Panc1 (cell line): ENCODE results near the gene CCDC12. TPM values are rescaled to one million over a fixed set of nuclear protein-coding genes. Genes with fewer than 3 reads are reported as not detected.

ENCODE experiments used
- ATAC-seq: fragments of 200-7000 bp; cut with Tn5 transposase; 2 replicates; pipeline ENCODE4 v1.9.1; 2020; ENCODE audit warnings: mild to moderate bottlenecking, moderate library complexity
- BruUV-seq: library from RNA; stranded (reverse); fragments of 400-500 nt; replicated peaks from 2 replicates; lab custom pipeline; 2021; lab: Mats Ljungman, UMichigan
- CTCF ChIA-PET: fragments of 300-600 bp; sonication (Branson Sonifier 250); formaldehyde crosslinking; loops from one replicate; lab custom pipeline; 2022; ENCODE audit warnings: antibody characterized with exemption; lab: Charles Lee
- POLR2A ChIA-PET: fragments of 300-600 bp; sonication (Branson Sonifier 250); formaldehyde crosslinking; loops from one replicate; lab custom pipeline; 2022; ENCODE audit warnings: antibody characterized with exemption; lab: Charles Lee
- DNase-seq: peaks from one replicate; pipeline ENCODE4 v3.0.0-alpha.2; 2010; ENCODE audit warnings: low read depth, low spot score
- H3K27ac ChIP-seq: 2 replicates; pipeline ENCODE4 v1.5.1; 2011; ENCODE audit warnings: mild to moderate bottlenecking, low read length, inconsistent platforms
- H3K27me3 ChIP-seq: fragments of 200-500 bp; sonication (Bioruptor generic); 2 replicates; pipeline ENCODE4 v1.6.0; 2014; ENCODE audit warnings: low read length, inconsistent platforms; ENCODE audit not compliant: control insufficient read depth, insufficient read depth
- H3K36me3 ChIP-seq: fragments of 200-500 bp; sonication (Bioruptor generic); 2 replicates; pipeline ENCODE4 v1.5.1; 2014; ENCODE audit warnings: inconsistent platforms, mild to moderate bottlenecking, low read length, moderate library complexity; ENCODE audit not compliant: control insufficient read depth, insufficient read depth
- H3K4me1 ChIP-seq: 2 replicates; pipeline ENCODE4 v1.5.1; 2011; ENCODE audit warnings: inconsistent platforms, mild to moderate bottlenecking, low read length, moderate library complexity; ENCODE audit not compliant: control insufficient read depth, insufficient read depth
- H3K4me3 ChIP-seq, 2 experiments: 2 replicates each; pipeline ENCODE4 v1.5.1; 2011 to 2012; ENCODE audit warnings: low read depth in 2 of 2, low read length in 2 of 2, mild to moderate bottlenecking in 2 of 2, inconsistent platforms in 1 of 2, moderate library complexity in 1 of 2
- H3K9me3 ChIP-seq: fragments of 200-500 bp; sonication (Bioruptor generic); 2 replicates; pipeline ENCODE4 v1.5.1; 2014; ENCODE audit warnings: low read depth, mild to moderate bottlenecking, inconsistent platforms, low read length, moderate library complexity; ENCODE audit not compliant: control insufficient read depth, insufficient read depth
- POLR2AphosphoS5 ChIP-seq: IDR thresholded peaks from 2 replicates; pipeline ENCODE4 v1.6.1; 2012; ENCODE audit warnings: mild to moderate bottlenecking, low read depth, low read length, moderate library complexity
- SIN3A ChIP-seq: IDR thresholded peaks from 2 replicates; pipeline ENCODE4 v1.6.1; 2012; ENCODE audit warnings: low read depth, mild to moderate bottlenecking, low read length, moderate library complexity, borderline replicate concordance; ENCODE audit not compliant: insufficient read depth
- TCF7L2 ChIP-seq: IDR thresholded peaks from 2 replicates; pipeline ENCODE4 v1.6.1; 2011; ENCODE audit warnings: mild to moderate bottlenecking, low read depth, low read length, inconsistent platforms
- in situ Hi-C: cut with HindIII; loops from 2 replicates; pipeline ENCODE4 v1.10.0; 2016; ENCODE audit warnings: low sequenced_read_pairs, low pct_unique_long_range_greater_than_20kb
- intact Hi-C: fragments of 100-400 bp; cut with micrococcal nuclease; formaldehyde crosslinking; loops from one replicate; pipeline ENCODE4 v1.10.0; 2022; ENCODE audit not compliant: unreplicated experiment
- total RNA-seq: library from RNA; stranded (reverse); gene quantifications from one replicate; pipeline ENCODE4 v1.2.1, GENCODE V29; 2021; ENCODE audit not compliant: unreplicated experiment
- TF ChIP-seq, protein P1 (sequence below): fragments of 450-650 bp; IDR thresholded peaks from 2 replicates; pipeline ENCODE4 v1.5.1; 2017; ENCODE audit warnings: mild to moderate bottlenecking
- TF ChIP-seq, protein P2 (sequence below), 2 experiments: IDR thresholded peaks; 2 replicates each; pipeline ENCODE4 v1.6.1; 2011 to 2012; ENCODE audit warnings: low read depth in 2 of 2, control low read depth in 1 of 2, low read length in 1 of 2, mild to moderate bottlenecking in 1 of 2, moderate library complexity in 1 of 2; ENCODE audit not compliant: insufficient read depth in 1 of 2

Gene CCDC12
- total RNA-seq, 1 experiment from 2014 or later, result 35.5 TPM

DNA sequence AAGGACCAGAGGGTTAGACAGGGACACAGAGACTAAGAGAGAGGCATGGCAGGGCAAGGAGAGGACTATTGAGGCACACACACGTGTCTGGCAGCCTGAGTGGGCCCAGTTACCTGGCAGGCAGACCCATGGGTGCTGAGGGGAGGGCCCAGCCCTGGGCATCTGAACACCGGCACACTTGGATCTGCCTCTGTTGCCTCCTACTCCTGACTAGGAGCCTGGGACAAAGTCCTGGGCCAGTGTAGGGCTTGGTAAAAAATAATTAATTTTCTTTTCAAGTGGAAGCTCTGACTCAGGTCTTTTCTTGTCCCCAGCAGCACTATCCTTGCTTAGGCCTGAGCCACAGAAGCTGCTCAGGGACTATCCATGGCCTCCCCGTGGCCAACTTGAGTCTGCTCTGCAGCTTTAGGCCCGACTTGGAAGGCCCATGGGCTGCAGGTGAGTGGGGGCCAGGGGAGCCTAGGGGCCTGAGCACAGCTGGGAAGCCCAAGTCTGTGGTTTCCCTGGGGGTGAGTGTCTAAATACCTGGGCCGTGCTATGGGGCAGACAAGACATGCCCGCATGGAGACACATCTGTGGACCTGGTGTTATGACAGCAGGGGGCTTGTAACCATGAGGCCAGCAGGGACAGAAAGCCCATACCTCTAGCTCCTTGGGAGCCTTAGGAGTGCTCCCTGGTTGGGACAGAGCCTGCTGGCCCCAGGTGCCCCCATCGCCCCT lies 99.0 kb downstream of the CCDC12 start, which contains the start of gene PTH1R:
Gene PTH1R (plus strand): TSS at position 316 of the 720 bp plus-strand sequence. CDS start 5,839 bp downstream, outside the sequence.
- TF ChIP-seq, protein P1, sequence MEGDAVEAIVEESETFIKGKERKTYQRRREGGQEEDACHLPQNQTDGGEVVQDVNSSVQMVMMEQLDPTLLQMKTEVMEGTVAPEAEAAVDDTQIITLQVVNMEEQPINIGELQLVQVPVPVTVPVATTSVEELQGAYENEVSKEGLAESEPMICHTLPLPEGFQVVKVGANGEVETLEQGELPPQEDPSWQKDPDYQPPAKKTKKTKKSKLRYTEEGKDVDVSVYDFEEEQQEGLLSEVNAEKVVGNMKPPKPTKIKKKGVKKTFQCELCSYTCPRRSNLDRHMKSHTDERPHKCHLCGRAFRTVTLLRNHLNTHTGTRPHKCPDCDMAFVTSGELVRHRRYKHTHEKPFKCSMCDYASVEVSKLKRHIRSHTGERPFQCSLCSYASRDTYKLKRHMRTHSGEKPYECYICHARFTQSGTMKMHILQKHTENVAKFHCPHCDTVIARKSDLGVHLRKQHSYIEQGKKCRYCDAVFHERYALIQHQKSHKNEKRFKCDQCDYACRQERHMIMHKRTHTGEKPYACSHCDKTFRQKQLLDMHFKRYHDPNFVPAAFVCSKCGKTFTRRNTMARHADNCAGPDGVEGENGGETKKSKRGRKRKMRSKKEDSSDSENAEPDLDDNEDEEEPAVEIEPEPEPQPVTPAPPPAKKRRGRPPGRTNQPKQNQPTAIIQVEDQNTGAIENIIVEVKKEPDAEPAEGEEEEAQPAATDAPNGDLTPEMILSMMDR, result no peak
- no peak for TF ChIP-seq SIN3A
- TF ChIP-seq, protein P2, sequence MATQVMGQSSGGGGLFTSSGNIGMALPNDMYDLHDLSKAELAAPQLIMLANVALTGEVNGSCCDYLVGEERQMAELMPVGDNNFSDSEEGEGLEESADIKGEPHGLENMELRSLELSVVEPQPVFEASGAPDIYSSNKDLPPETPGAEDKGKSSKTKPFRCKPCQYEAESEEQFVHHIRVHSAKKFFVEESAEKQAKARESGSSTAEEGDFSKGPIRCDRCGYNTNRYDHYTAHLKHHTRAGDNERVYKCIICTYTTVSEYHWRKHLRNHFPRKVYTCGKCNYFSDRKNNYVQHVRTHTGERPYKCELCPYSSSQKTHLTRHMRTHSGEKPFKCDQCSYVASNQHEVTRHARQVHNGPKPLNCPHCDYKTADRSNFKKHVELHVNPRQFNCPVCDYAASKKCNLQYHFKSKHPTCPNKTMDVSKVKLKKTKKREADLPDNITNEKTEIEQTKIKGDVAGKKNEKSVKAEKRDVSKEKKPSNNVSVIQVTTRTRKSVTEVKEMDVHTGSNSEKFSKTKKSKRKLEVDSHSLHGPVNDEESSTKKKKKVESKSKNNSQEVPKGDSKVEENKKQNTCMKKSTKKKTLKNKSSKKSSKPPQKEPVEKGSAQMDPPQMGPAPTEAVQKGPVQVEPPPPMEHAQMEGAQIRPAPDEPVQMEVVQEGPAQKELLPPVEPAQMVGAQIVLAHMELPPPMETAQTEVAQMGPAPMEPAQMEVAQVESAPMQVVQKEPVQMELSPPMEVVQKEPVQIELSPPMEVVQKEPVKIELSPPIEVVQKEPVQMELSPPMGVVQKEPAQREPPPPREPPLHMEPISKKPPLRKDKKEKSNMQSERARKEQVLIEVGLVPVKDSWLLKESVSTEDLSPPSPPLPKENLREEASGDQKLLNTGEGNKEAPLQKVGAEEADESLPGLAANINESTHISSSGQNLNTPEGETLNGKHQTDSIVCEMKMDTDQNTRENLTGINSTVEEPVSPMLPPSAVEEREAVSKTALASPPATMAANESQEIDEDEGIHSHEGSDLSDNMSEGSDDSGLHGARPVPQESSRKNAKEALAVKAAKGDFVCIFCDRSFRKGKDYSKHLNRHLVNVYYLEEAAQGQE (IDR thresholded peaks at IDR 0.05; ENCODE audit: insufficient read depth in 1 of 2, low read depth in 2 of 2, low read length in 1 of 2), result no peak
- no peak for TF ChIP-seq POLR2AphosphoS5
- TF ChIP-seq TCF7L2, result no peak
- Histone ChIP-seq H3K9me3 (no peaks in the 10 kb centered on the region), H3K27me3 (no peaks in the 10 kb centered on the region), H3K4me1 (no peaks in the 10 kb centered on the region), H3K4me3 (no peak within 1 kb of the TSS), H3K36me3 (no peaks in the 10 kb centered on the region), H3K27ac (no peak within 1 kb of the TSS)
- intact Hi-C loops (no loop called here), in situ Hi-C loops (no loop called here)
- POLR2A ChIA-PET, result no interaction called here
- CTCF ChIA-PET, result interaction anchor here (0.5 kb wide), 1 partner anchor 58 kb away, joined by 3 read pairs; no protein-coding TSS in a partner anchor
- ATAC-seq (no peak), DNase-seq (no peak)
- BruUV-seq, result no TSS peak

DNA sequence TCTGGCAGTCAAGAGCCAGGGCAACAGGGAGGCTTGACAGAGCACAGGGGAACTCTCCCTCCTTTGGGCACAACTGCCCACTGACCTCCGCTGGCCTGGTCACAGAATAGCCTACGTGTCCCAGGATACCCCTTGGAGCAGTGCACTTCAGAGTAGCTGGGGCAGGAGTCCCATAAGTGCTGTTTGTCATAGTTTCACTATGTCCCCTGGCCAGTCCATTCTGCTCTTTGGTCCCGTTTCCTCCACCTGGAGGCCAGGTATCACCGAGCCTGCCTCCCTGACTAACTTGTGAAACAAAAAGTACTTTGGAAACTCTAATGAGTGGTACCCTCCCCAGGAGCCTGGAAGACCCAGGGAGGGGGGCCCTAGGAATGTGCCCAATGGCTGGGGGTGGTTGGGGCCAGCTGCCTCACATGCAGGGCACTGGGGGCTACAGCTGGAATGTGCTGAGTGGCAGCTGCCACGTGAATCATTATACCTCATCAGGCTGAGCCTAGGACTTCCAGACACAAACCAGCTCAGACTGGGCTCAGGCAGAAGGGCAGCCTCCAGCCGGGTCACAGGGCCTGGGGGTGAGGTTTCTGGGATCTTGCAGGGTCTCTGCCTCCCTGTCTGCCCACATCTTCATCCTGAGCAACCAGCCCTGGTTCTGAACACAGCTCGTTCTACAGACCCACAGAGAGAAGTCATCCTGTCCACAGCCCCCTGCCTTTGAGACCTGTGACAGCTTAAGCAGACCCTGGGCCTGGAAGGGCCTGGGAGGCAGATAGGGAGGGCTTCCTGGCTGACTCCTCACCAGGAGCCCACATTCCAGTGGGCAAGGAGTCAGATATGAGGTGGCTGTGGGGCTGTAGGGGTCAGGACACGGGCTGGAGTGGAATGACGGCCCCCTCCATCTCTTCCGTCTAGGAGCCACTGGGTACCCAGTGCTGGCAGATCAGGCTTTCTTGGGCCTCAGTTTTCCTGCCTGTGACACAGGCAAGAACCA lies 99.9 kb downstream of the CCDC12 start:
- in situ Hi-C loops, result no loop called here
- Histone ChIP-seq H3K4me1 (no peaks in the 10 kb centered on the region), H3K4me3 (no peak overlapping the region), H3K27me3 (no peaks in the 10 kb centered on the region), H3K9me3 (no peaks in the 10 kb centered on the region), H3K36me3 (no peaks in the 10 kb centered on the region), H3K27ac (no peak overlapping the region)
- BruUV-seq, result no TSS peak
- intact Hi-C loops, result no loop called here
- ChIA-PET POLR2A (no interaction called here), CTCF (no interaction called here)
- TF ChIP-seq SIN3A (no peak), TCF7L2 (no peak), POLR2AphosphoS5 (no peak)
- TF ChIP-seq, protein P2 (IDR thresholded peaks at IDR 0.05; ENCODE audit: insufficient read depth in 1 of 2, low read depth in 2 of 2, low read length in 1 of 2), result no peak
- TF ChIP-seq, protein P1, result no peak
- no peak for DNase-seq
- ATAC-seq, result no peak
